ENCODE measurements around the gene CHD6.

CHD6 gene

DNA sequence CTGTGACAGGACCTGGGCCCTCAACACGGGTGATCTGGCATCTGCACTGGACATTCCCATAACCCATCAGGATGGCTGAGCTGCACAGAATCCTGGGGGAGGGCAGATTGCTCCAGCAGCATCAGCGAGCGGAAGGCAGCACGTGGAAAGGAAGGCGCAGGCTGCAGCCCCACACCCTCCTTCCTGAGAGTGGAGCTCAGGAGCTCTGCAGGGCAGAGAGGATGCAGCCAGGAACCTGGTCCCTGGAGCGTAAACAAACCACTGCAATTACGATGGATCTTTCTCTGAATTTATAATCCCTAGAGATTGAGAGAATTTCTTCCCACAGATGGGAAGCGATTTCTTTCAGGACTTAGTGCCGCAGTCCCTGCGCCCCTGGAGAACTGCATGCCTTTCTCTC is 211.8 kb downstream of the CHD6 start:
- in situ Hi-C loops (cut with MboI; ENCODE audit: low sequenced_read_pairs), result no loop called here

DNA sequence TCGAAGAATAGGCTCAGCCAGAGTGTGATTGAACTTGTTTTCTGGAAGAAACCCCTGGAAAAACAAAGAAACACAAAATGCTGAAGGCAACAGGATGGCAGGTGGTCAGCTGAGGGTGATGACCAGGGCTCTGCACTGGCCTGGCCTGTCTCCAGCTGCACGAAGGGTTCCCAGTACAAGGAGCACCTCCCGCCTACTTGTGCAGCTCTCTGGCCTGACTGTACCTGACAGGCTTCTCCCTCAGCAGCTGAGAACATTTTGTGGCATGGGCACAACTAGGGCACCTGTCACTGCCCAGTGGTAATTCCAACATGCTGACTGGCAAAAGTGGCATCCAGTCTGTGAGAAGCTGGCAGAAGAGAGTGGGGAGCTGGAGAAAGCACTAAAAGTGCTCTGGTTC is 212.7 kb downstream of the CHD6 start:
- in situ Hi-C loops (cut with MboI; ENCODE audit: low sequenced_read_pairs), result no loop called here

DNA sequence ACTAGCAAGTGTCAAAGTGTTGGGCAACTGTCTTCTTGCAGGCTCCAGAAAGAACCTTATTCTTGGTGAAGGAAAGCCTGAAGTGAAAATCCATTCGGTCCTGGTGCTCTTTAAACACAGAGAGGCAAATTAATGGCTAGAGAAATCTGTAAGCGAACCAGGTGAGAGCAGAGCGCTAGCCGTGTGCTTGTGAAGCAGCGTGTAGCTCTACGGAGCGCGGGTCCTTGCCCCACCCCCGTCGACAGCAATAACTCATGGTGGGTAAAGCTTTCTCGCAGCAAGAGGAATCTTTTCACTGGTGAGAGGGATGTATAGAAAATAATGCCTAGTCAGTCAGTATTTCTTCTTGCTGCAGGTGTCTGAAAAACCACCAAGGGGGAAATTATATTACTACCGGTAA is 214.6 kb downstream of the CHD6 start:
- in situ Hi-C loops (cut with MboI; ENCODE audit: low sequenced_read_pairs), result no loop called here

DNA sequence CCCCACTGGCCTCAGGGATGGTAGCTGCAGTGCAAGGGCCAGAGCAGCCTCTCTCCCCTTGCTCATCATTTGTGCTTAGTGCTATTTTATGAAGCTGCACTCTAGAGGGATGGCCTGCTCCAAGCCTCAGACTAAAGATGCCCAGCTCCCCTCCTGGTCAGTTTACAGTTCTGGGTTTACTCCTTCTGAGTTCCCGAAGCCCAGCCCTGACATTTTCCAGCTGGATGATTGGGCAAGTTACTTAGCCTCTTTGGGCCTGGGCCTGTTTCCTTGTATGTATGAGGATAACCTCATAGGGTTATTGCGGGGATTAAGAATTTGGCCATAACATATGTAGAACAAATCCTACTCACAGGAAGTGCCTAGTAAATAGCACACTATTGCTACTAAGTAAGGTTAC is 219.8 kb downstream of the CHD6 start:
- in situ Hi-C loops (cut with MboI; ENCODE audit: low sequenced_read_pairs), result no loop called here

DNA sequence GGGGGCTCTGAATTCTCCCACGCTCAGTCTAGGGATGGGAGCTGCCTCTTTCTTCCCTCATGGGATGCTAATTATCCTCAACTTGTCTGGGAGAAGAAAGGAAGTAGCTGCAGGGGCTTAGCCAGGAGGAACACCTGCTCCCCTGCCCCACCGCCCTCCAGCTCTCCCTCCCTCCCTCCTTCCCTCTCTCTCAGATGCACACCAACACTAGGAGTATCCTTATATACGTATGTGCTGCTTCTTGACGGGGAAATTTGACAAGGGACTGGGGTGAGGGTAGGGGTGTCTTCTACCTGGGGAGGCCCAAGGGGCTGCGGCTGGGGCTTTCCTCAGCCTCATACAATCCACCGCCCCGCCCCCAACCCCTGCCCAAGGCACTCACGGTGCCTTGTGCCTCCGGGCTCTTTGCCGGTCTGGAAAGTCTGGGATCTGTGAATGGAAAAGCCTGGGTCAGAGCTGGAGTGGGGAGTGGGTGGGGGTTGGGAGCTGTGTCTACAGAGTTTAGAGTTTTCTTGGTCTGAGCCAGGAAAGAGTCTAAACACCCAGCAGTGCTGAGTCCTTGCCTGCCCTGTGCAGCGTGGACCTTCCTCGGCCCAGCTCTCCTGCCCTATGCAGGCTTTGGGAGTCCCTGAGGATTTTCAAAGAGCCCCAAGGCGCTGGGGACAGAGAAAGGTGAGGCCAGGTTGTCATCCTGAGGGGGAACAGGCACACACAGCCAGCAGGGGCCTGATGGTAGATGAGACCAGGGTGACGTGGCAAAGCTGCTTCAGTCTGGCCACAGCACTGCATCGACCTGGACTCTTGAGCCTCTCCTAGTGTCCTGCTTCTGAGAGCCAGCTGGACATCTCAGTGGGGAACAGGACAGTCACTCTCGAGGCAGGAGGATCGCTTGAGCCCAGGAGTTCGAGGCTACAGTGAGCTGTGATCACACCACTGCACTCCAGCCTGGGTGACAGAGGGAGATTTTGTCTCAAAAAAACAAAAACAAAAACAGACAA is 222.2 kb downstream of the CHD6 start:
- in situ Hi-C loops (cut with MboI; ENCODE audit: low sequenced_read_pairs), result no loop called here

DNA sequence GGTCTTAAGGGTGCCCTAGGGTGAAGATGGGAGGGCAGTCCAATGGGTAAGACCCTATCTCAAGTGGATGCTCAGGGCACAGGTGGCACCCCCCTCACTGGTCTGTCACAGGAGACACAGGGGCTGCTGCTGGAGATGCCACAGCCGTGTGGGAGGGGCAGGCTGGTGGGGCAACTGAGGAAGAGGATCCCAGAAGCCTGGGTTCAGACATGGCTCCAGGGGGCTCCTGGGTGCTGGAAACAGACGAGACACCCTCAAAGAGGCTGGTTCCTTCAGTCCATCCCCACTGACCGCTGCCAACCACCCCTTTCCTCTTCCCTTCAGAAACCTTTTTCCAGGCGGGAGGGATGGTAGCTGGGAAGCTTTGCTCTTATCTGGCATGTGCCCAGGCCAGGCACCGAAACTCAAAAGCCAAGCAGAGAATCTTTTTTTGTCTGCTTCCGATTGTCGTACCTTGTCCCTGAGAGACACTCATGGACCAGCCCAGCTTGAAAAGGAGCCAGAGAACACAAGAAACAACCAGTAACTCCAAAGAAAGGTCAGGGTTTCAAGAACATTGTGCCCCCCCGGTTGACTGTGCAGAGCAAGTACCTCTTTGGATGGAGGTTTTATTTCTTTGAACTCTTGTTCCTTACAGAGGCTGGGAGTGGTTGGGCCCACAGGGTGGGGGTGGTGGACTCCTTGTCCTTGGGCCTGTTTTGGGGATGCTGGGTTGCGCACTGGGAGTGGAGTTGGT is 223.1 kb downstream of the CHD6 start:
- in situ Hi-C loops (cut with MboI; ENCODE audit: low sequenced_read_pairs), result no loop called here

DNA sequence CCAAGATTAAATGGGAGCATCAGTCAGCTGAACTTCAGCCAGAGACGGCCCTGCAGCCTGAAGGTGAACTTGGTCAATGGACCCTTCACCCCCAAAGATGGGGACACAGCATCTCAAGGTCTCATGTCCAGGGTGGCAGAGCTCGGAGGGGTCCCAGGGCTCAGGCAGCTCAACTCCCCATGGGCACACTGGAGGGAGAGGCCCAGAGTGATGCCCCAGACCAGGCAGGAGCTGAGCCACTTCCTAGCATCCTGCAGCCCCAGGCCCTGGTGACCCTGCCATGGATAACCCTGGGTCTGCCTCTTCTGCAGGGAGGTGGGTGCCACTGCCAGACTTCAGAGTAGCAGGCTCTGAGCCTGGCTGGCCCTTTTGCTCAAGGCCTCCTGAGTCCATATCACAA is 224.1 kb downstream of the CHD6 start:
- in situ Hi-C loops (cut with MboI; ENCODE audit: low sequenced_read_pairs), result no loop called here

DNA sequence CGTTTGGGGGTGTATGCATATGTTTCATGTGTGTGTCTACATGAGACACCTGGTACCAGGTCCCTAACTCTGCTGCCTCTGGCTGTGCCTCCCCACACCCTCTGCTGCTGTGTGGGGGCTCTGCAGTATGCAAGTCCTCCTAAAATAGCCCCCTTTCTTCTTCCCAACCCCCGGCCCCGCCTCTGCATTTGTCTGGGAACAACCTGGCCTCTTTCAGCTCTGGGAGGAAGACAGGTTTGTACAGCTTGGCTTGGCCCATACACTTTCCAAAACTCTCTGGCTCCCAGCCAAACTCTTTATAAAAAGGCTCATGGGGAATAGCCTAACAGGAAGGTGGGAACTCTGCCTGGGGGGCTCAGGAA is 224.5 kb downstream of the CHD6 start:
- in situ Hi-C loops (cut with MboI; ENCODE audit: low sequenced_read_pairs), result no loop called here

DNA sequence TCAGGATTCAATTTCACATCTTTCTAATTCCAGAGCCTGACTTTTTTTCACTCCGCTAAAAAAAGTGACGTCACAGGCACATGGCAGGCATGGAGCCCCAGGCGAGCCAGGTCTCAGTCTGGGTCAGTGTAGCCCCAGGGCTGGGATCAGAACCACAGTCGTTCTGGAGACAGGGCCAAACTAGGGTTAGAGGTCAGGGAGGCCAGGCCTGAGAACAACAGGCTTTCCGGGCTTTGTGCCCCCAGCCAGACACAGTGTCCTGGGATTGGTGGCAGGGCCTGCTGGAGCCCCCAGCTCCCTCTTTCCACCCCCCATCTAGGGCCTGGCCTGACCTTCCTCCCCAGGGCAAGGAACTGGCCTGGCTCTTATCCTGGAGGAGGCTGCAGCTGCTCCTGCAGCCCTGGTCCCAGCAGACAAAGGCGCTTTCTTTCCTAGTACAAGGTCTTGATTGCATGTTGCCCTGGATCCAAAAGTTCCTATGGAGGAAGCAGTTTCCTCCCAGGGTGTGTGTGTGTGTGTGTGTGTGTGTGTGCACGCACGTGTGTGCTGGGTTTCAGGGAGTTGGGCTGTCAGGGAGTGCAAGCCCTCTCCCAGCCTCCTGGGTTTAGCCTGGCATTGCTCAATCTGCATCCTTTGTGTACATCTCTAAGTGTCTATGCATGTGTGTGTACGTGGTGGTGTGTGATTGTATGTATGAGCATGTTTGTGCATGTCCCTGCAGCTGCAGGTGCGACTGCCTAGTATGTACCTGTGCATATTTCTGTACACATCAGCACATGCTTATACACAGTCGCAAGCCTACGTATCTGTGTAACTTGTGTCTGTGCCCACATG is 225.1 kb downstream of the CHD6 start:
- in situ Hi-C loops (cut with MboI; ENCODE audit: low sequenced_read_pairs), result no loop called here

DNA sequence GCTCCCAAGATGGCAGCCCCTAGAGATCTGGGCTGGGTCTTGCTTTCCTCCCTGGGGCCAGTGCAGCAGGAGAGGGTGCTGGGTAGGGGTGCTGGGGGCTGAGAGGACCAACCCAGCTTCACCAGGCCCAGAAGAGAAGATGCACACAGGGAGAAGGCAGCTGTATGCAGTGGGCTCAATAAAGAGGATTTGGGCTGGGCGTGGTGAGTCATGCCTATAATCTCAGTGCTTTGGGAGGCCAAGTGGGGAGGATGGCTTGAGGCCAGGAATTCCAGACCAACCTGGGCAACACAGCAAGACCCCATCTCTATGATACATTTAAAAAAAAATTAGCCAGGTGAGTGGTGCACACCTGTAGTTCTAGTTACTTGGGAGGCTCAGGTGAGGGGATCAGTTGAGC is 225.9 kb downstream of the CHD6 start:
- in situ Hi-C loops (cut with MboI; ENCODE audit: low sequenced_read_pairs), result no loop called here

DNA sequence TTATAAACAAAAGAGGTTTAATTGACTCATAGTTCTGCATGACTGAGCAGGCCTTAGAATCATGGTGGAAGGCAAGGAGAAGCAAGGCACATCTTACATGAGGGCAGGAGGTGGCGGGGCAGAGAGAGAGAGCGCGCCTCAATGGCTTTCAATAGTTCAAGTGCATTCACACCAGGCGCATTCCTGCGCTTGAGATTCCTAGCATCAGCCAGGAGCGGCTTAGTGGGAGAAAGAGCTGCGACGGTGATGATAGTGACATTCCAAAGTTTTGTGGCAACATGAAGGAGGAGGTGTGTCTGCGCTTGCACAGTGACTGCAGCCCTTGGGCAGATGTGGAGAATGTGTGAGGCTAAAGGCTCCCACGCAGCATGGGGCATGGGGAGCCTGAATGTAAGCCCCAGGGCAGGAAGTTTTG is 226.6 kb downstream of the CHD6 start:
- in situ Hi-C loops (cut with MboI; ENCODE audit: low sequenced_read_pairs), result no loop called here

DNA sequence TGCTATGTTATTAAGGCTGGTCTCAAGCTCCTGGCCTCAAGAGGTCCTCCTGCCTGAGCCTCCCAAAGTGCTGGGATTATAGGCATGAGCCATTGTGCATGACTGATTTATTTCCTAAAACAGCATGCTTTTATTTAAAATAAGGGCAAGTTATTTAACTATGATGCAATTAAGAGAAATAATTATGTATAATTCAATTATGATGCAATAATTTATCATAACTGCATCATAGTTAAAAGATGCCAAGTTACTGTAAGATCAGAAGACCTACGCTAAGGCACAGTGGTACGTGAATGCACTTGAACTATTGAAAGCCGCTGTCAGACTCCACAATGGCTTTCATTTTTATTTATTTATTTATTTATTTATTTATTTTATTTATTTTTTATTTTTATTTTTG is 227.3 kb downstream of the CHD6 start:
- in situ Hi-C loops (cut with MboI; ENCODE audit: low sequenced_read_pairs), result no loop called here

DNA sequence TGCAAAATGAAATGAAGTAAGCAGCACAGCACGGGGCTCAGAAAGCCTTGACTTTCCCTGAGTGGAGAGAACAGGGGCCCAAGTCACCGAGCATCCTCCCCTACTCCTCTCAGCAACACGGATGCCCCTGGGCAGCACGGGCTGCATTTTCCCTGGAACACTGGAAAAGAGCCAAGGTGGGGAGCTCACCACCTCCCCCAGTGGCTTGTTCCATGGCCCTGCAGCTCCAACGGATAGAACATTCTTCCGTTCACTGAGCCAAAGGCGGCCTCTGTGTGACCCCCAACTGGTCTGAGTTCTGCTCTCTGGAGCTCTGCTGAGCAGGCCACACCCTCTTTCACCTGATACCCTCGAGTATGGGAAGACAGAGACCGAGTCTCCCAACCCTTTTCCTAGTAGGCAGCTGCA is 230.7 kb downstream of the CHD6 start:
- in situ Hi-C loops (cut with MboI; ENCODE audit: low sequenced_read_pairs), result no loop called here

DNA sequence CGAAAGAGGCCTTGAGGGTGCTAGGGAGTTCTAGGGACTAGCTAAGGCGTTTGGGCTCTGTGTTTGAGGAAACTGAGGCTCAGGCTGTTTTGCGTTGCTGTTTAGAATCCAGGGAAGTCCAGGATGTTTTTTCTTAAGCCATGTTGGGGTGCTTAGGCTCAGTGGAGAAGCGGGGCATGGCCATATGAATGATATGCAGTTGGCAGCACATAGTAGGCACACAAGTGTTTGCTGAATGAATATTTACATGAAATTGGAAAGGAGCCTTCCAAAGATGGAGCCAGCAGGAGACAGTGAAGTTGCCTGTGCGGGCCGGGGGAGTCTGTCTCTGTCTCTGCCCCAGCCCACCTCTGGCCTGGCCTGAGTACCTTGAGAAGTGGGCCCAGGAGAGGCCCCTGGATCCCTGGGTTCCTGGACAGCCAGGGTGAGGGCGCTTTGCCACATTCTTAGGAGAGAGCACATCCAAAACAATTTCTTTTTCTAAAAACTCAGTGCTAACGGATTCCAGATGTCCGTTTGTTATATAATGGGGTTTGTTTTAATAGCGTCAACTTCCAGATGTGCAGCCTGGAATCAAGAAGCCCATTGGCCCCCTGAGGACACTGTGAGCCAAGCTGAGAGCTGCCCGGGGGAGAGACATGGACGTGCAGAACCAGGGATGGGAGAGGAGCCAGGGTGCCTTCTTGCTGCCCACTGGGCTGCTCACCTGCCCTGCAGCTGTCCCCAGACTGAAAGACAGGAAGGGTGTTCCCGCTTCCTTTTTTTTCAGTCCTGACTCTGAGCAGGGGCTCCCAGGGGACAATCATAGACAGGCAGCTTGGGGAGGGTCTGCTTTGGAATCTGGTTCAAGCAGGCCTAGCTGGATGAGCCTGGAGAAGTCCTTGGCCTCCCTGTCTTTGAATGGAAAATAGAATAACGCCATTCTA is 231.4 kb downstream of the CHD6 start:
- in situ Hi-C loops (cut with MboI; ENCODE audit: low sequenced_read_pairs), result no loop called here

DNA sequence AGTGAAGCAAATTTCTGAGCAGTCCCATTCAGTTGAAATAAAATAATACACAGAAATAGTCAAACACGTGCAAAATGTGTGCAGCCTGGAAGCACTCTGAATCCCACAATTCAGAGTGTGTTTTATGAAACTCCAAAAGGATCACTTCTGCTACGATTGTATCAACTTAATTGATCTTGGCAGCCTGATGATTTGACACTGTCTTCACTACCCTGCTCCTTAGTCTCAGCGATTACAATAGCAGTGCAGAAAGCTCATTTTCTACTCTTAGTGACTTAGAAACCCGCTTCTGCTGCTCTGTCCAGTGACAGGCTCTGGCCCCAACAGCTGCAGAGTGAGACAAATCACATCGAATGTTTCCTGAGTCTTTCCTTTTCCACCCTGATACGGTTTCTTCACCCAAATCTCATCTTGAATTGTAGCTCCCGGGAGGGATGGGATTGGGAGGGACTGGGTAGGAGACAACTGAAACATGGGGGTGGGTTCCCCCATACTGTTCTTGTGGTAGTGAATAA is 235.3 kb downstream of the CHD6 start:
- in situ Hi-C loops (cut with MboI; ENCODE audit: low sequenced_read_pairs), result no loop called here

DNA sequence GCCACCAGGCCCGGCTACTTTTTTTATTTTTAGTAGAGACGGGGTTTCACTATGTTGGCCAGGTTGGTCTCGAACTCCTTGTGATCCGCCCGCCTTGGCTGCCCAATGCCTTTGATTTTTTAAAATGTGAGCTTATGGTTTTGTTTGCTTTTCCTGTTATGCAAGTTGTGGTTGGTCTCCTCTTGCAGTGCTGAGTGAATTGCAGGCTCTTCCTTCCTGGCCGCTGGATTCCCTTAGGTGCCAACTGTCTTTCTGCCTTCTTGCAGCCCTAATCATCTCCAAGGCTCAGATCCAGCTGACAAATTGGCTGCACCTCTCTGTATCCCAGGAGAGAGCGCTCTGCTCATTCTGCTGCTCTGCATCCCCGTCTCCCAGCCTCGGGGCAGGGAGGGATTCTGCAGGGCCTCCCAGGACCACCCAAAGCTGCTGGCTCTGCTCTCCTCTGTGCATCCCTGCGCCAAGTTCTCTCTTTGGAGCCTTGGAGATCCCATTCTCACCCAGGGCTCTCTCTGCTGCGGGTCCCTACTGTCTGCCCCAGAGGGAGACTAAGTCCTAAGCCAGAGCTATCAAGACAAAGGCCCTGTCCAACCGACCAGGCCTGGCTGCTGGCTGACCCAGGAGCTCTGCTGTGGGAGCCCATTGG is 237.5 kb downstream of the CHD6 start:
- in situ Hi-C loops (cut with MboI; ENCODE audit: low sequenced_read_pairs), result no loop called here

DNA sequence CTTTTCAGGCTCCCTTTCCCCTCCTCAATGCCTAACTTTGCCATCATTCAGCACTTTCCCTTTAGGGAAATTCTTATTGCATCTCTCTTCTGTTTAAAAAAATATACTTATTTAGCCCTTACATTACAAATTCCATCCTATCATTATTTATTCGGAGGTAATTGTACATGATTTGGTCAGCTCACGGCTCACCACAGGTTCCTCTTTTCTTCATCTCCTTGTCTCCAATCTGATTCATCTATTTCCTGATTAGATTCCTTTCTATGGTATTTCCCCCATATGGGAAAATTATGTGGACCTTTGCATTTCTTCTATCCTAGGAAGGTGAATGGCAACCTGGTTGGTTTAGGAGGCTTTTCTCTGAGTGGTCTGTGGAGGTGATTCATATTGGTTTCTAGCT is 238.6 kb downstream of the CHD6 start:
- in situ Hi-C loops (cut with MboI; ENCODE audit: low sequenced_read_pairs), result no loop called here

DNA sequence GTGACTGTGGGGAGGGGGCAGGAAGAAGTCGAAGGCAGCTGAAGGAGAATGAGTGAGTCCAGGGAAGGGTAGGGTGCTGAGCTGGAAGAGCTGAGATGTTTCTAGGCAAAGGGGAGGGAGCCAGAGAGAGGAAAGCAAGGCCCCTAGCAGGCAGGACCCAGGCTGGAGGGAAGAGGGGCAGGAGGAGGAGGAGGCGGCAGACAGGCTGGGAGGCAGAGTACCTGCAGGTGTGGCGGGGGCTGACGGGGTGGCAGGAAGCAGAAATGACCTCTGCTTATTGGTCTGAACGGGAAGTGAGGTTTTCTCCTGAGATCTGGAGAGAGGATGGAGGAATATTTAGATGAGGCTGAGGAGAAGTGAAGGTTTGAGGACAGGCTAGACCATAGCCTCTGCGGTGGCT is 240.9 kb downstream of the CHD6 start:
- in situ Hi-C loops (cut with MboI; ENCODE audit: low sequenced_read_pairs), result no loop called here

DNA sequence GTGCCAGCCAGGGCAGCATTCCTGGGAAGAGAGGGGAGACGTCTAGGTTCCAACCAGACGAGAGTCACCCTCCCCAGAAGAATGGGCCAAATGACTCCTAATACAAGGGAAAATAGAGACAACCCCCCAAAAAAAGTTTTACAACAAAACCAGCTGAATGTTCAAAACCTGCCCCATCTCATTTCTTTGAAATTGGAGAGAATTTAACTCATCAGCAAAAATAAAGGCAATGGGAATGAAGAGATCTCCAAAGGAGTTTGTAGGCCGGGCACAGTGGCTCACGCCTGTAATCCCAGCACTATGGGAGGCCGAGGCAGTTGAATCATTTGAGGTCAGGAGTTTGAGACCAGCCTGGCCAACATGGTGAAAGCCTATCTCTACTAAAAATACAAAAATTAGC is 241.8 kb downstream of the CHD6 start:
- in situ Hi-C loops (cut with MboI; ENCODE audit: low sequenced_read_pairs), result no loop called here

DNA sequence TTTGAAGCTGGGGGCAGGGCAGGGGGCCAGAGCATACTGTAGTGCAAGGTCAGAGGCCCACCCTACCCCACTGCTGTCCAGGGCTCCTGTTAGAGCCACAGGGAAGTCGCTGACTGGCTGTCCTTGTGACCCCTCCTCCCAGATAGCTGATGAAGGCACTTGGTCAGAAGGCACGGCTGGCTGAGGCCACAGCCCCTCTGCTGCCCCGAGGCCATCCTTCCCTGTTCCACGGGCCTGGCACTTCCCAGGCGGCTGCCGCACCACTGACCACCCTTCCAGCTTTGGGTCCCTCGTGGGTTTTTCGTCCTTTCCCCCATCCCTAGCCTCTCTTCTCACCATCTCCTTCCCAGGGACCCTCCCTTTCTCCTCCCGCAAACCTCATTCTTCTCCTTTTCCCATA is 242.3 kb downstream of the CHD6 start:
- in situ Hi-C loops (cut with MboI; ENCODE audit: low sequenced_read_pairs), result no loop called here
